HepG2 (cell line): ENCODE data around the gene UTS2R. TPM values are rescaled to one million over a fixed set of nuclear protein-coding genes. Genes with fewer than 3 reads are reported as not detected.

Source experiments
- ATAC-seq: fragments of 200-7000 bp; cut with Tn5 transposase; 3 replicates; pipeline ENCODE4 v1.9.1; 2020; ENCODE audit warnings: mild to moderate bottlenecking, moderate library complexity
- BruUV-seq: library from RNA; stranded (reverse); fragments of 400-500 nt; replicated peaks from 2 replicates; lab custom pipeline; 2021; lab: Mats Ljungman, UMichigan
- CTCF ChIA-PET: fragments of 300-600 bp; formaldehyde crosslinking; extraction: SDS; loops from one replicate; lab custom pipeline; 2021; ENCODE audit warnings: low total read pairs, inconsistent platforms, low intra/inter-chr PET ratio; lab: Yijun Ruan, JAX
- POLR2A ChIA-PET: fragments of 350-600 bp; sonication (Branson Sonifier 250); formaldehyde crosslinking; loops from one replicate; lab custom pipeline; 2020; ENCODE audit warnings: antibody characterized with exemption, inconsistent platforms; lab: Yijun Ruan, JAX
- DNase-seq: peaks from one replicate; pipeline ENCODE4 v3.0.0-alpha.2; 2015; ENCODE audit warnings: low spot score
- FAIRE-seq: peaks from 3 replicates; lab custom pipeline; 2011; peaks lifted over from hg19 to GRCh38; lab: Jason Lieb, UNC
- H2AFZ ChIP-seq: one replicate; pipeline ENCODE4 v1.6.1; 2011; ENCODE audit warnings: low read length, inconsistent platforms
- H3K27ac ChIP-seq: fragments of 300-600 bp; 3 replicates; pipeline ENCODE4 v1.8.0; 2011; ENCODE audit warnings: mixed run types, mild to moderate bottlenecking, mixed read lengths, low read length, inconsistent platforms; ENCODE audit not compliant: insufficient read depth; ENCODE audit errors: extremely low read length
- H3K27me3 ChIP-seq, 2 experiments: fragments of 200-600 bp in 1 of 2; 2 replicates in 1 of 2; 3 replicates in 1 of 2; pipeline versions ENCODE4 v1.6.0 to v1.8.0; 2011; ENCODE audit warnings: low read length in 2 of 2, mild to moderate bottlenecking in 2 of 2, moderate library complexity in 2 of 2, inconsistent platforms in 1 of 2; ENCODE audit not compliant: insufficient read depth in 2 of 2, control insufficient read depth in 1 of 2
- H3K36me3 ChIP-seq, 2 experiments: fragments of 200-600 bp in 1 of 2; replicated peaks in 1 of 2; 2 replicates in 1 of 2; 3 replicates in 1 of 2; pipeline versions ENCODE4 v1.5.1 to v1.8.0; 2011; ENCODE audit warnings: low read length in 2 of 2, inconsistent platforms in 1 of 2; ENCODE audit not compliant: insufficient read depth in 2 of 2, control insufficient read depth in 1 of 2
- H3K4me1 ChIP-seq: 2 replicates; pipeline ENCODE4 v1.5.1; 2012; ENCODE audit warnings: low read length, inconsistent platforms; ENCODE audit not compliant: insufficient read depth
- H3K4me2 ChIP-seq: 2 replicates; pipeline ENCODE4 v1.6.0; 2011; ENCODE audit warnings: low read depth, low read length, inconsistent platforms
- H3K4me3 ChIP-seq, 3 experiments: fragments of 200-600 bp in 1 of 3; sonication (generic), shearing (Covaris generic) in 1 of 3; replicated peaks in 1 of 3; 2 replicates each; pipeline ENCODE4 v1.5.1; 2011 to 2016; ENCODE audit warnings: low read length in 3 of 3, inconsistent platforms in 2 of 3, low read depth in 2 of 3, mild to moderate bottlenecking in 2 of 3, control low read depth in 1 of 3, mixed read lengths in 1 of 3; ENCODE audit not compliant: insufficient read depth in 1 of 3
- H3K79me2 ChIP-seq: one replicate; pipeline ENCODE4 v1.6.1; 2011; ENCODE audit warnings: low read length, inconsistent platforms; ENCODE audit not compliant: insufficient read depth
- H3K9ac ChIP-seq: 2 replicates; pipeline ENCODE4 v1.6.0; 2011; ENCODE audit warnings: mild to moderate bottlenecking, low read depth, low read length, inconsistent platforms; ENCODE audit not compliant: insufficient read depth
- H3K9me3 ChIP-seq: 2 replicates; pipeline ENCODE4 v1.5.1; 2012; ENCODE audit warnings: mild to moderate bottlenecking, low read length
- H4K20me1 ChIP-seq: 2 replicates; pipeline ENCODE4 v1.6.0; 2011; ENCODE audit warnings: inconsistent platforms, mild to moderate bottlenecking, low read length, moderate library complexity; ENCODE audit not compliant: insufficient read depth
- AGO2 ChIP-seq: fragments of 200-400 bp; formaldehyde crosslinking; optimal IDR thresholded peaks from 2 replicates; pipeline ENCODE3; 2017; ENCODE audit warnings: mild to moderate bottlenecking, low read depth, low read length, moderate library complexity
- ATAD3A ChIP-seq: sonication (generic); formaldehyde crosslinking; IDR thresholded peaks from 2 replicates; pipeline ENCODE4 v1.4.0; 2020; ENCODE audit warnings: missing genetic modification reagents
- FOSL1 ChIP-seq: sonication (generic); formaldehyde crosslinking; IDR thresholded peaks from 2 replicates; pipeline ENCODE4 v1.9.0; 2021; ENCODE audit warnings: missing genetic modification reagents, borderline replicate concordance
- TFAP4 ChIP-seq: sonication (generic); IDR thresholded peaks from 2 replicates; pipeline ENCODE4 v1.6.1; 2016; ENCODE audit warnings: low read depth, borderline replicate concordance
- ZBTB33 ChIP-seq: sonication (generic); formaldehyde crosslinking; IDR thresholded peaks from 2 replicates; pipeline ENCODE4 v1.4.0; 2020; ENCODE audit warnings: missing genetic modification reagents
- ZNF251 ChIP-seq: sonication (generic); formaldehyde crosslinking; IDR thresholded peaks from 2 replicates; pipeline ENCODE4 v1.9.0; 2021; ENCODE audit warnings: mild to moderate bottlenecking, missing genetic modification reagents
- ZNF260 ChIP-seq: sonication (generic); formaldehyde crosslinking; IDR thresholded peaks from 2 replicates; pipeline ENCODE4 v1.4.0; 2020; ENCODE audit warnings: missing genetic modification reagents, low read depth, mild to moderate bottlenecking, borderline replicate concordance
- ZNF331 ChIP-seq: sonication (generic); formaldehyde crosslinking; IDR thresholded peaks from 2 replicates; pipeline ENCODE4 v1.4.0; 2020; ENCODE audit warnings: missing genetic modification reagents
- ZNF513 ChIP-seq: sonication (generic); formaldehyde crosslinking; conservative IDR thresholded peaks from 2 replicates; pipeline ENCODE4 v1.5.0; 2020; ENCODE audit warnings: missing genetic modification reagents
- ZNF570 ChIP-seq: sonication (generic); formaldehyde crosslinking; IDR thresholded peaks from 2 replicates; pipeline ENCODE4 v1.4.0; 2020; ENCODE audit warnings: mild to moderate bottlenecking, missing genetic modification reagents, borderline replicate concordance
- ZNF720 ChIP-seq: sonication (generic); formaldehyde crosslinking; IDR thresholded peaks from 2 replicates; pipeline ENCODE4 v1.4.0; 2020; ENCODE audit warnings: missing genetic modification reagents
- WGBS: methylation state at CpG from one replicate; pipeline ENCODE4 v1.1.6; 2017; ENCODE audit warnings: low lambda C conversion rate; 5-methylcytosine and 5-hydroxymethylcytosine counted together
- in situ Hi-C: cut with HindIII; loops from 2 replicates; pipeline ENCODE4 v1.10.0; 2017; ENCODE audit warnings: low pct_unique_long_range_greater_than_20kb; ENCODE audit not compliant: extremely low pct_ligation_motif_present
- intact Hi-C: fragments of 100-400 bp; cut with micrococcal nuclease; formaldehyde crosslinking; loops from one replicate; pipeline ENCODE4 v1.10.0; 2022; ENCODE audit not compliant: unreplicated experiment
- polyA plus RNA-seq, 8 experiments: library from polyadenylated mRNA; depleted of rRNA in 3 of 8; stranded (reverse) in 7 of 8; unstranded in 1 of 8; fragments of >200 nt; fragmentation: Illumina TruSeq in 4 of 8; extraction: Trizol in 4 of 8; gene quantifications; 2 replicates each; pipeline versions ENCODE4 v1.2.1 to v1.2.3, GENCODE V29; 2011 to 2016; ENCODE audit warnings: low read depth in 4 of 8, missing spikeins in 1 of 8, mixed read lengths in 1 of 8; ENCODE audit not compliant: insufficient read depth in 1 of 8
- total RNA-seq, 5 experiments: library from RNA; depleted of rRNA; stranded (reverse); fragments of >200 nt; fragmentation: Illumina TruSeq; extraction: Trizol; gene quantifications; 2 replicates each; pipeline ENCODE4 v1.2.3, GENCODE V29; 2016; ENCODE audit warnings: low read depth in 1 of 5

The UTS2R gene
- total and polyA plus RNA-seq, 2 of the 13 experiments (the other 11 are each of a cell fraction or from before 2014, with no cell fraction given) = 0.13 to 0.15 TPM

DNA sequence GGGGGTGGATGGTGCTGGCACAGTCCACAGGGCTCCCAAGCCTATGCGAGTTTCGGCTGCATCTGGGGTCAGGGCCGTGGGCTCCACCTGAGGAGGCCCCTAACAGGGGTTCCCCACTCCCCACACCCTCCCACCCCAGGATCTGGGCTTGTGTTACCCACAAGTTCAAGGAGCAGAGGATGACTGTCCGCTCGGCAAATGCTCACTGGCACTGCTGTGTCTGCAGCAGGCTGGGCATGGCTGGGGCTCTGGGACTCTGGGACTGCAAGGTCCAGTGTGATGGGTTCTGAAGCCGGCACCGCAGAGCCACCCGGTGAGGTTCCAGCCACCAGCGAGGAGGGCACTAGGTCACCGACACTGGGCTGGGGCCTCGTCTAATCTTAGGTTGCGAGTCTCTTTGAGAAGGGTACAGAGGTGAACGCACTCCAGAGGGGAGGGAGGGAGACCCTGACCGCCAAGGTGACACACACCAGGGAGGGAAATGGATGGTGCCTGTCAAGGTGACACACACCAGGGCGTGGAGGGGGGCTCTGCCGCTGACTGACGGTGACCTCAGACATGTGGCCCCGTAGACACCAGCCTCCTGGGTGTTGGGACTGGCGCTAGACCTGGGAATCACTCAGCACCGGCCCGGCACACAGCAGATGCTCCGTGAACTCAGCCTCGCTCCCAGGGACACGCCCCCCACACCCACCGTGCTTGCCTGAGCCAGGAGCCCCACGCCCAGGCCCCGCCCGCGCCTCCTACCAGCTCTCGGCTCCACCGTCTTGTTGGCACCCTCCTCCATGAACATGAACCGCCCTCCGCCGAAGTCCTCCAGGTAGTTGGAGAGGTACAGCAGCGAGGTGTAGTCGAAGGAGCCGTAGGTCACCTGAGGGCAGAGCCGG, 26.1 kb downstream of the UTS2R start:
- ChIA-PET POLR2A (no interaction called here), CTCF (no interaction called here)
- Histone ChIP-seq H3K4me3 (no peak overlapping the region), H3K27ac (no peak overlapping the region), H3K27me3 (no peaks in the 10 kb centered on the region), H3K9ac (no peak overlapping the region), H3K4me2 (no peak overlapping the region), H2AFZ (no peak overlapping the region), H3K9me3 (no peaks in the 10 kb centered on the region), H3K4me1 (peaks cover 4% of the 10 kb centered on the region), H3K79me2 (no peaks in the 10 kb centered on the region), H4K20me1 (no peaks in the 10 kb centered on the region), H3K36me3 (peaks cover 10 to 32% of the 10 kb centered on the region in 2 experiments; a peak in 4 of 5 replicates)
- TF ChIP-seq ATAD3A (CRISPR knock-in tag) (no peak), AGO2 (peak; percentile 45), ZBTB33 (CRISPR knock-in tag) (0 out of 2 replicates have a peak, but pooled peaks have one; percentile 33)
- ATAC-seq (peak; percentile 17), FAIRE-seq (no peak), DNase-seq (no peak)
- intact Hi-C loops (no loop called here), in situ Hi-C loops (no loop called here)
- BruUV-seq = no TSS peak
- 90% methylated on average over 34 of the region's 38 CpGs for WGBS

DNA sequence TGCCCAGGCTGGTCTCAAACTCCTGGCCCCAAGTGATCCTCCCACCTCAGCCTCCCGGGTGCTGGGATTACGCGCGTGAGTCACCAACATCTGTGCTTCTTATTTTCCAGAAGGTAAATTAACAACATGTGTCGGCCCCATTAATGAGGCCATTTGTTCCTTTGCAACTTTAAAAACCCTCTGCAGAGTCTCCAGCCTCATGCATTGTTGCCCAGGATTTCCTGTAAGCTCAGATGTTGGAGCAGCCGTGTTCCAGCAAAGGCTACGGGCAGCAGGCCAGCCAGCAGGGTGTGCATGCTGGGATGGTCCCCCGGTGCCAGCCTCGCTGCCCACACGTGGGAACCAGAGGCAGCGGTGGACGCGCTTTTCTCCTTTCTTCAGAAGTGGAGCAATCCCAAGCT, 27.5 kb downstream of the UTS2R start:
- WGBS = 96% methylated on average over 12 of the region's 13 CpGs
- TF ChIP-seq ZNF331 (CRISPR knock-in tag) (no peak), FOSL1 (no peak), TFAP4 (no peak), ZNF513 (no peak), ZNF251 (CRISPR knock-in tag) (no peak), ZNF260 (CRISPR knock-in tag) (no peak), ZNF720 (CRISPR knock-in tag) (no peak), ZNF570 (CRISPR knock-in tag) (no peak)

More for the DNA sequence above, 27.5 kb downstream of the UTS2R start:
- CTCF ChIA-PET = no interaction called here
- in situ Hi-C loops = no loop called here
- Histone ChIP-seq H3K4me1 (peaks cover 13% of the 10 kb centered on the region), H3K27me3 (no peaks in the 10 kb centered on the region), H2AFZ (no peak overlapping the region), H3K4me2 (no peak overlapping the region), H4K20me1 (no peaks in the 10 kb centered on the region), H3K36me3 (peaks cover 18 to 23% of the 10 kb centered on the region in 2 experiments; a peak in 4 of 5 replicates), H3K4me3 (no peak overlapping the region), H3K79me2 (no peaks in the 10 kb centered on the region), H3K9ac (no peak overlapping the region), H3K9me3 (no peaks in the 10 kb centered on the region), H3K27ac (no peak overlapping the region)
- no TSS peak for BruUV-seq
- POLR2A ChIA-PET = interaction anchor here (0.6 kb wide), 1 partner anchor 26 kb away, joined by 4 read pairs; no protein-coding TSS in a partner anchor
- intact Hi-C loops = no loop called here
- ATAC-seq = no peak
- no peak for FAIRE-seq
- DNase-seq = no peak
